ENCODE results near the gene RAD51B.

DNA sequence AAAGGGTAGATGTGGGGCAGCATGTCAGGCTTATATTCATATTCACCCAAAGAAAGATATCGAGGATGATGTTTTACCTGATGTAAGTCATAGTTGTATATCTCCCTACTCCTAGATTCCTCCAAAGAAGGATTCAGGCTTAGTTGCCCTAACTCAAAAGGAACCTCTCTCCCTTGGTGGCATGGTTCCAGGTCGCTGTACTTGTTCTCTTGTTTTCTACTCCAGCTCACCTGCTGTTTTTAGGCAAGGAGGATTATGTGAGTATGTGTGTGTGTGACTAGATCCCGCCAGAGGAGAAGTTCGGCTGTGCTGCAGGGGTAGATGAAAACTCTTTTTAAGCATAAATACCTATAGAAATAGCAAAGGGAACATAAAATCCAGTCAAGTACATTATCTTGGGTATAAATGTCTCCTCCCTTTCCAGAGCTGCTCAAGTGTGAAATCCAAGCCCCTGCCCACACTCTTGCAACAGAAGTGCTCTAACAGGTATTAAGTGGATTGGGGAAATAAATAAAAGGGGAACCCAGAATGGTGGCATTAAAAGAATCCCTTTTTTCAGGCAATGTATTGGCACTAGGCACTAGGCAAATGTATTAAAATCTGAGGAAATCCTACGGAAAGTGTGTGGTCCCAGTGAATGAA is 597.6 kb downstream of the RAD51B start:
- TF ChIP-seq, protein P1, sequence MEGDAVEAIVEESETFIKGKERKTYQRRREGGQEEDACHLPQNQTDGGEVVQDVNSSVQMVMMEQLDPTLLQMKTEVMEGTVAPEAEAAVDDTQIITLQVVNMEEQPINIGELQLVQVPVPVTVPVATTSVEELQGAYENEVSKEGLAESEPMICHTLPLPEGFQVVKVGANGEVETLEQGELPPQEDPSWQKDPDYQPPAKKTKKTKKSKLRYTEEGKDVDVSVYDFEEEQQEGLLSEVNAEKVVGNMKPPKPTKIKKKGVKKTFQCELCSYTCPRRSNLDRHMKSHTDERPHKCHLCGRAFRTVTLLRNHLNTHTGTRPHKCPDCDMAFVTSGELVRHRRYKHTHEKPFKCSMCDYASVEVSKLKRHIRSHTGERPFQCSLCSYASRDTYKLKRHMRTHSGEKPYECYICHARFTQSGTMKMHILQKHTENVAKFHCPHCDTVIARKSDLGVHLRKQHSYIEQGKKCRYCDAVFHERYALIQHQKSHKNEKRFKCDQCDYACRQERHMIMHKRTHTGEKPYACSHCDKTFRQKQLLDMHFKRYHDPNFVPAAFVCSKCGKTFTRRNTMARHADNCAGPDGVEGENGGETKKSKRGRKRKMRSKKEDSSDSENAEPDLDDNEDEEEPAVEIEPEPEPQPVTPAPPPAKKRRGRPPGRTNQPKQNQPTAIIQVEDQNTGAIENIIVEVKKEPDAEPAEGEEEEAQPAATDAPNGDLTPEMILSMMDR (IDR thresholded peaks at IDR 0.05; ENCODE audit: poor library complexity), result no peak
- no peak for TF ChIP-seq EZH2phosphoT487 (IDR thresholded peaks at IDR 0.05; ENCODE audit: low read depth, severe bottlenecking, unreplicated experiment)
- no peak for TF ChIP-seq EZH2 (IDR thresholded peaks at IDR 0.05; ENCODE audit: borderline replicate concordance)

All from hepatocyte (in vitro differentiated cells).